SK-N-SH treated with all-trans-retinoic acid at 6 μM for 48 hours (cell line): Measurements from ENCODE around the gene LYPD6B.

Experiments
- ZNF8 ChIP-seq: fragments of 450-650 bp; formaldehyde crosslinking; IDR thresholded peaks from 2 replicates; pipeline ENCODE4 v1.5.0; 2020; ENCODE audit warnings: mild to moderate bottlenecking, moderate library complexity
- TF ChIP-seq, protein P1 (sequence below): fragments of 250-450 bp; sonication (Bioruptor Pico); IDR thresholded peaks from 2 replicates; pipeline ENCODE4 v1.8.0; 2020; ENCODE audit warnings: mild to moderate bottlenecking, moderate library complexity, borderline replicate concordance

- TF ChIP-seq, protein P1, sequence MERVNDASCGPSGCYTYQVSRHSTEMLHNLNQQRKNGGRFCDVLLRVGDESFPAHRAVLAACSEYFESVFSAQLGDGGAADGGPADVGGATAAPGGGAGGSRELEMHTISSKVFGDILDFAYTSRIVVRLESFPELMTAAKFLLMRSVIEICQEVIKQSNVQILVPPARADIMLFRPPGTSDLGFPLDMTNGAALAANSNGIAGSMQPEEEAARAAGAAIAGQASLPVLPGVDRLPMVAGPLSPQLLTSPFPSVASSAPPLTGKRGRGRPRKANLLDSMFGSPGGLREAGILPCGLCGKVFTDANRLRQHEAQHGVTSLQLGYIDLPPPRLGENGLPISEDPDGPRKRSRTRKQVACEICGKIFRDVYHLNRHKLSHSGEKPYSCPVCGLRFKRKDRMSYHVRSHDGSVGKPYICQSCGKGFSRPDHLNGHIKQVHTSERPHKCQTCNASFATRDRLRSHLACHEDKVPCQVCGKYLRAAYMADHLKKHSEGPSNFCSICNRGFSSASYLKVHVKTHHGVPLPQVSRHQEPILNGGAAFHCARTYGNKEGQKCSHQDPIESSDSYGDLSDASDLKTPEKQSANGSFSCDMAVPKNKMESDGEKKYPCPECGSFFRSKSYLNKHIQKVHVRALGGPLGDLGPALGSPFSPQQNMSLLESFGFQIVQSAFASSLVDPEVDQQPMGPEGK (CRISPR knock-in tag): no peak
- TF ChIP-seq ZNF8 (CRISPR knock-in tag): no peak
Observed at GRCh38 chr2:149164827-149165226, 126.3 kb downstream of the LYPD6B start.
